ENCODE results near the gene GMPR.

DNA sequence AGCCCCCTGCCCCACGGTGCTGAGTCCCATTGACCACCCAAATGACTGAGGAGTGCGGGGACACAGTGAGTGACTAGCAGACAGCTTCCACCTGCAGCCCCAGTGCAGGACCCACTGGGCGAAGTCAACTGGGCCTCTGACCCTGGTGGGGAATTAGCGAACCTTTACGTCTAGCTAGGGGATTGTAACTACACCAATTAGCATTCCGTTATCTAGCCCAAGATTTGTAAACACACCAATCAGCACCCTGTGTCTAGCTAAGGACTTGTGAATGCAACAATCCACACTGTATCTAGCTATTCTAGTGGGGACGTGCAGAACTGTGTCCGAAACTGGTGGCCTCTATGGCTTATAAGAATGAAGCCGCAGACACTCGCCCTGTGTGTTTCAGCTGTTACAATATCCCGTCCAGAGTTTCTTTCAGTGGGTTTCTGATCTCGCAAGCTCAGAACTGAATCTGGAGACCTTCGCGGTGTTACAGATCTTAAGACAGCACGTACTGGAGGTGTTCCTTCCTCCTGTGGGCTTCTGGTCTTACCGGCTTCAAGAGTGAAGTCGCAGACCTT lies 21.1 kb upstream of the GMPR start:
- TF ChIP-seq POLR2AphosphoS5 (IDR thresholded peaks at IDR 0.05; ENCODE audit: low read depth, low read length) (no peak), POLR2A (IDR thresholded peaks at IDR 0.05; ENCODE audit: low read depth, low read length) (no peak)

Data from GM12892 (cell line).